ENCODE measurements around the gene IGF2BP1.
"Not testable (repeated sequence)": the region's sequence is repeated elsewhere in the genome, so short reads cannot be mapped to it uniquely, and the experiment has no call there.

IGF2BP1 gene

DNA sequence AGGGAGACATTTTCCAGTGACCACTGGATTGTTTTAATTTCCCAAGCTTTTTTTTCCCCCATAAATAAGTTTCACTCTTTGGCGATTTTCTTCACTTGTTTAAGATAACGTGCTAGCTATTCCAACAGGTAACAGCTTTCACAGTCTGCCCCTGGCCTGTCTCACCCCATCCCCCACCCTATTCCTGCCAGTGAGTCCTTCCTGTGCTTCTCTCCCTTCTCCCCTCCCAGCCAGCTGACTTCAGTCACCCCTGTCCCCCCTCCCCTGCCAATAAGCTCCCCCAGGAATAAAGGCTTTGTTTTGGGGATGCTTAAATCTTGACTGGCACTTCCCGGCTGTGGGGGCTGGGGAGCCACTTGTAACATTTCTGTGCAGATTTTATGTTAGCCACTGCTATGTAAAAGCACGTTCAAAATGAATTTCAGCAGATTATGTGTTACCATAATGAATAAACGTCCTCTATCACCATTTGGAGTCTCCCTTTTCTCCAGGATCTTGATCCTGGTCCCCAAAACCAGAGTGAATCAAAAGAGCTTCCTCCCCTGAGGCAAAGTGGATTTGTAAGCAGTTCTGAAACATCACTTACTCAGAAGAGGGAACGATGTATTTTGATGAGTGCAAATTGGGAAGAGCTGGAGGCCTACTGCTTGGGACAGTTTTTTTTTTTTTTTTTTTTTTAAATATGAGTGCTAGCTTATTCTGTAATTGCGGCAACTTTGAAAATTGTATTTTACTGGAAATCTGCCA lies 58.2 kb downstream of the IGF2BP1 start:
- no peak for DNase-seq

DNA sequence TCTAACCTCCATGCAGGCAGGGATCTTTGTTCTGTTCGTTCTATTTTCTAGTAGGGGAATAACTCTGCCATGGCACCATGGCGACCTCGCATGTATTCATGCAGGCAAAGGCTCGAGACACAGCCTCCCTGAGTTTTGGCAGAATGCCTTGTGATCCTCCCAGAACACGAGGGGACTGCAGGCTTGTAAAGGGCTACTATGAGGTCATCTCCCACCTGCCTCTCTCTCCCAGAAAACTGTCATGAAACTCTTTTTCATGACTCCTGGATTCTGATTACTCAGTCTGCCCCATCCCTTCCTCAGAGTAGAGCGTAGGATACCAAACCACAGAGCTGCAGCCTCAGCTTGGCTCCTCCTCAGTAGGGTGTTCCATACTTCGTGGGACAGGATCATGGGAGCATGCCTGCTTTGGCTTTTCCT lies 64.3 kb downstream of the IGF2BP1 start:
- DNase-seq, result no peak

DNA sequence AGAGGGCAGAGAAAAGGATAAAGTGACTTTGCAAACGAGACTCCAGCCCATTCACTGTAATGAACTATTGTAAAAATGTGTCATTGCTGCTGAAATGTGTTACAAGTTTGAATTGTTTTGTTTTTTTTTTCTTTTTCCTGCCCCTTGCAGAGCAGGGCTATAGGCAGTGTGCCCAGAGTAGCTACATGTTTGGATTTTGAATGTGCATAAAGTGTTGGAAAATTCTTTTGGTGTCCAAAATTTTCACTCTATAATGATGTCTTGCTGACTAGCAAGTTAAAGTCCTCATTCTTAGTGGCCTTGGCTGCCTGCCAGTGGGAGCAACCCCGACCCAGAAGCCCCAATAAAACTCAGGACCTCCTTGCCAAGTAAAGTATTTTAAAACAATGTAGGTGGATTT lies 66.5 kb downstream of the IGF2BP1 start:
- no peak for DNase-seq

DNA sequence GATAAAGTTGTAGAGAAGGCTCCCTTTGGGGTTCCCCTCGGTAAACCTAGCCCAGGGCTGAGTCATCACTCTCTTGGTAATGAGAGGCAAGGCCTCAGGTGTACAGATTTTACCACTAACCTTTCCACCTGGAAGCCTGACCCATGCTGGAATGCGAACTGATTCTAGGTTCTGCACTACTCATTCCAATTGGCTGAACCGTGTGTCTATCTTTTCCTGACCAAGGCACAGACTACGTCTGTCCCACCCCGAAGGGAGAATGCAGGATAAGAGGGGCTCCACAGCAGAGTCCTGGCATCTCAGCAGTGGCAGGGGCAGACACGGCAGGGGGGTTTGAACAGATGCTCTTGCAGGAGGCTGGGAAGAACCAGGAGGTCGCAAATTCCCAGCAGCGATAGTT lies 70.0 kb downstream of the IGF2BP1 start:
- no peak for DNase-seq

DNA sequence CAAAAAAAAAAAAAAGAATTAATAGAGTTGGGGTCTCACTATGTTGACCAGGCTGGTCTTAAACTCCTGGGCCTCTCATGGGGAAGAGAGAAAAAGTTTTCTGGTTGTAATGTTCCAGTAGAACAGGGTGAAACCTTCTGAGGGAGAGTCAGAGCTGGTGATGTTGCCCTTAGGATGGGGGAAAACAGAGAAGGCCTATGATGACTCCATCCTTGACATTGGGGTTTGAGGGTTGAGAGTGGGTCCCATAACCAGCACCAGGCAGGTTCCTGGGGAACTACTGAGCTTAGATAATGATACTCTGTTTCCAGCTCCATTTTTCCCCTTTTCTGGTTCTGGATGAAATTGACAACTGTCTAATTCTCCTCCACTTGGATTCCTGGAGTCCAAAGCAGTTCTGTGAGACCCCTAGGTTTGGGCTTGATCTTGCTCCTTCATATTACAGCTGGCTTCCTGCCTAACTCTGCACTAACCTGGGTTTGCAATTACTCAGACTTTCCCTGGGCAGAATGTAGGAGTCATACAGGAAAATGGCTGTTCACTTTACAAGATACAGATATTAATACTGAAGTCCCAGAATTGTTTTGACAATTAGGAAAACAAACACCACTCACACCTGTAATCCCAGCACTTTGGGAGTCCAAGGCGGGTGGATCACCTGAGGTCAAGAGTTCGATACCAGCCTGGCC lies 72.5 kb downstream of the IGF2BP1 start:
- no peak for DNase-seq

DNA sequence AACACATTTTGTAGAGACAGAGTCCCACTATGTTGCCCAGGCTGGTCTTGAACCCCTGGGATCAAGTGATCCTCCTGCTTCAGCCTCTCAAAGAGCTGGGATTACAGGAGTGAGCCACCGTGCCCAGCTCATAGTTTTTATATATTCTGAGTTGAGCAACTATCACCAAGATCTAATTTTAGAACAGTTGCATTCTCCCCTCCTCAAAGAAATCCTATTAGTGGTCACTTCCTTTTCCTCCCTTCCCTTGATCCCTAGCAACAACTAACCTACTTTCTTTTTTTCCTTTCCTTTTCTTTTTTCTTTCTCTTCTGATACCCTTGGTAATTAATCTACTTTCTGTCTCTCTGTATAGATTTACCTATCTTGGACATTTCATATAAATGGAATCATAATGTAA lies 73.9 kb downstream of the IGF2BP1 start:
- DNase-seq, result no peak

DNA sequence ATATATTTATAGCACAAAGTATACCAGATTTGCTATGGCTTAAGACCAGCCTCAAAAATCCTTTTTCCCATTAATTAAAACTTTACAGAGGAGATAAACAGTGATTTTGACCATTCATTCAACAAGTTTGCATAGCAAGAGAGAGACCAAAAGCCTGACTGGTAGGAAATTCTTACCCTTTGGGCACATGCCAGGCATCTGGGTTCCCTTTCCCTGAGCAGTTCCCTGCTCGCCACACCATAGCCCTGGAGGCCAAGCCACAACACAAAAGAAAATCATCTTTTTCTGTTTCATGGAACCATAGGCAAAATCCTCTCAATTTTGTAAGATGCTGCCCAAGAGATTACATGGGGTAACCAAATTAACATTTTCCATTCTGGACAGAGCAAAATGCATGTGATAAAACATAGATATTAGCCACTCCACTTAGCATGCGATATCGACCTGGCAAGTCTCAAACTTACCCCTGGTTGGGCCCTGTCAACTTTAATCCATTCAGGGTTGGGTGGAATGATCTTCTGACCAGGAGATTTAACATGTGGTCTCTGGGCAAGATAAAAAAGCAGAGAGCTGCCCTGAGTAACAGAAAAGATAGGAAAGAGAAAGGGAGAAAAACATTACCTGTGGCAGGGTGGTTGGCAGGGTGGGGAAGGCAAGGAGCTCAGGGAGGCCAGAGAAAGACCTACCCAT lies 77.8 kb downstream of the IGF2BP1 start:
- no peak for DNase-seq

DNA sequence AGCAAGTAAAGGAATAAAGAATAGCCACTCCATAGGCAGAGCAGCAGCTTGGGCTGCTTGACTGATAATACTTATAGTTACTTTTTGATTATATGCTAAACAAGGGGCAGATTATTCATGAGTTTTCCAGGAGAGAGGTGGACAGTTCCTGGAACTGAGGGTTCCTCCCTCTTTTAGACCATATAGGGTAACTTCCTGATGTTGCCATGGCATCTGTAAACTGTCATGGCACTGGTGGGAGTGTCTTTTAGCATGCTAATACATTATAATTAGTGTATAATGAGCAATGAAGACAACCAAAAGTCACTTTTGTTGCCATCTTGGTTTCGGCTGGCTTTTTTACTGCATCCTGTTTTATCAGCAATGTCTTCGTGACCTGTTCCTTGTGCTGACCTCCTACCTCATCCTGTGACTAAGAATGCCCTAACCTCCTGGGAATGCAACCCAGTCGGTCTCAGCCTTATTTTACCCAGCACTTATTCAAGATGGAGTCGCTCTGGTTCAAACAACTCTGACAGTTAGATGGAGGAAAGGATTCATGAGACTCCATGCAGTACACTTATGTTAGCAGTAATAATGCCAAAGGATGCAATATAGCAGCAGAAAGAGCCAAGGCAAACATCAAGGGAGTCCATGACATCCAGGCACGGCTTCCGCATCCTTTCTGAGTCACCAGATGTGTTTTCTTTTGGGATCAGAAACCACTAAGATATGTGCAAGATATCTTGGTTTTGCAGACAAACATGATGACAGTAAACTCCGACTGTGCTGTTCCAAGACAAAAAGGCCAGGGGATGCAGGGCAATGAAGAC lies 79.6 kb downstream of the IGF2BP1 start:
- peak; percentile 35 for DNase-seq

DNA sequence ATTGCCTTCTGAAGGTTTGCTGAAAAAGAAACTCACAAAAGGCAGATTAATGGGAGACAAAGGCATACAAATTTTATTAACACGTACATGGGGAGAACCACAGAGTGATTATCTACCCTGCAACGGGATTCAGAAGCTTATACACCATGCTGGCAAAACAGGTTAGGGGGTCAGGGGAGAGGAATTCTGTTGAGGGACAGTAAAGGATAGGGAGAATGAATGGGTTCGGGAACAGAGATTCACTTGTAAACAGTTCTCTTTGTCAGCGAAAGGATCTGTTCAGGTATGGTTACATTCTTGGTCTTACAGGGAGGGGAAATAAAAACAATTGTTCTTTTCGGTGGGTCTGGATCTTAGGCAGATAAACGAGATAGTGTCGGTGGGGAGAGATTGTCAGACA lies 81.1 kb downstream of the IGF2BP1 start:
- no peak for DNase-seq

DNA sequence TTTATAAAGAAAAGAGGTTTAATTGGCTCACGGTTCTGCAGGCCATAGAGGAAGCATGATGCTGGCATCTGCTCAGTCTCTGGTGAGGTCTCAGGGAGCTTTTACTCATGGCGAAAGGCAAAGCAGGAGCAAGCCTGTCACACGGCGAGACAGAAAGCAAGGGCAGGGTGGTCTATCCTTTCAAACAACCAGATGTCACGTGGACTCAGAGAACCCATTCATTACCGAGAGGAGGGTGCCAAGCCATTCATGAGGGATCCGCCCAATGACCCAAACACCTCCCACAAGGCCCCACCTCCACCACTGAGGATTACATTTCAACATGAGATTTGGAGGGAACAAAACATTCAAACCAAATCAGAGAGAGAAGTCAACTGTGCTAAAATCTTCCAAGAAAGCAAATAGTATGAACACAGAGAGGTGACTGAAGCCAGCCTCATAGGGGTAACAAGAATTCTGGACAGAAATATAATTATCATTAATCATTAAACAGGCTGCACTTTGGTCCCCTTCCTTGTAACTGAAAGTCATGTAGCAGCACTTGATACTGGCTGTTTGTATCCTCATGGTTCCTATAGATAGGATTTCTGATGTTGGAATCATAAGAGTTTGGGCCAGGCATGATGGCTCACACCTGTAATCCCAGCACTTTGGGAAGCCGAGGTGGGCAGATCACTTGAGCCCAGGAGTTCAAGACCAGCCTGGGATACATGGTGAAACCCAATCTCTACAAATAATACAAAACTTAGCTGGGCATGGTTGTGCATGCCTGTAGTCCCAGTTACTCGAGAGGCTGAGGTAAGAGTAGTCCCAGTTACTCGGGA lies 82.9 kb downstream of the IGF2BP1 start:
- no peak for DNase-seq

DNA sequence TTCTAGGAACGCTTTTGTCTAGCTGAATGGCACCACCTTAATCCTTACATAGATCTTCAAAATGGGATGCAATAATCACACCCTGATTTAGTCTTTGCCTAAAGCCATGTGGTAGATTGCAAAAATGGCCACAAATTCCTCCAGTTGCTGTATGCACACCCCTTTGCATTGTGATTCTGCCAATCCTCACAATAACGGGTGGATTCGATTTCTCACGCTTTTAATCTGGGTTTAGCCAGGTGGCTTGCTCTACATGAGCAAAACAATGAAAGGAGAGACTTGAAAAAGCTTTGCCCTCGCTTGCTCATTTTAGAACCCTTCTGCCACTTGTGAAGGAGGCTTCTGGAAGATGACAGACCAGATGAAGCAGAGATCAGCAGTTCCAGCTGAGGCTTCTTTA lies 85.0 kb downstream of the IGF2BP1 start:
- no peak for DNase-seq

DNA sequence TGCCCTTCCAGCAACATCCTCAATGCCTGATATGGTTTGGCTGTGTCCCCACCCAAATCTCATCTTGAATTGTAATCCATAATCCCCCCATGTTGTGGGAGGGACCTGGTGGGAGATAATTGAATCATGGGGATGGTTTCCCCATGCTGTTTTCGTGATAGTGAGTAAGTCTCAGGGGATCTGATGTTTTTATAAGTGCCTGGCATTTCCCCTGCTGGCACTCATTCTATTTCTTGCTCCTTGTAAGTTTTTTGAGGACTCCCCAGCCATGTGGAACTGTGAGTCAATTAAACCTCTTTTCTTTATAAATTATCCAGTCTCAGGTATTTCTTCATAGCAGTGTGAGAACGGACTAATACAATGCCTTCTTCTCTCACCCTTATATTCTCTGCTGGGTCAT lies 87.9 kb downstream of the IGF2BP1 start:
- DNase-seq, result not testable (repeated sequence)

DNA sequence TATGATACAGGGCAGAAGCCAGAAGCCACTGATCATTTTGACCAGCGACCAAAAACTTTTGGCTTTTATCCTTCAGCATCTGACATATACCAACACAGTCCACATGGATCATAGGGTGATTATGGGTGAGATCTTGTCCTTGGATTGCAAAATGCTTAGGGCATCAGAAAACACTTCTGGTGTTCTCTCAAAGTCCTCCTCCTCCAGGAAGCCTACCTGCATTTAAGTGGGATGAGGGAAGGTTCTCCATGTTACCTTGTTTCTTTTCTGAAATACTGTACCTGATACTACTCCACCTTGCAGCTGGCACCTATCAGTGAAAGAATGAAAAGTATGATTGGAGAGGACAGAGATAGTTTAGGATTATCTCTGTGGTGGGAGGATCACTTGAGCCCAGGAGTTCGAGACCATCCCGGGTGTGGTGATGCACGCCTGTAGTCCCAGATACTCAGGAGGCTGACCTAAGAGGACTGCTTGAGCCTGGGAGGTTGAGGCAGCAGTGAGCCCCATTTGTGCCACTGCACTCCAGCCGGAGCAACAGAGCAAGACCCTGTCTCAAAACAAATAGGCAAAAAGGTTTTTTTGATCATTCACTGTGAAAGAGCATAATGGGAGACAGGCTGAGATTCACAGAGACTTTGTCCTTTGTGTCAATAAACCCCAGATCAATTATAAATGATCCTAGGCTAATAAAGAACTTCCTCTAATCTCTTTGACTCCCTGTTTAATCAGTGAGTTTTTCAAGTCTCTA lies 88.6 kb downstream of the IGF2BP1 start:
- no peak for DNase-seq

DNA sequence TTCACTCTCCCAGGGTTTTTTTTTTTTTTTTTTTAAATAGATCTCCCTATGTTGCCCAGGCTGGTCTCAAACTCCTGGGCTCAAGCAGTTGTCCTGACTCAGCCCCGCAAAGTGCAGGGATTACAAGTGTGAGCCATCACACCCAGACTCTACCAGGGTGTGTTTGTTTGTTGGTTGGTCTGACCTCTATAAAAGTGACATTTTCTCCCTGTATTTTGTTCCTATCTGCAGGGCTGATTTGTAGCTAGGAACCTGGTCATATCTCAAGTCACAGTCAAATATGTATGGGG lies 89.1 kb downstream of the IGF2BP1 start:
- no peak for DNase-seq

DNA sequence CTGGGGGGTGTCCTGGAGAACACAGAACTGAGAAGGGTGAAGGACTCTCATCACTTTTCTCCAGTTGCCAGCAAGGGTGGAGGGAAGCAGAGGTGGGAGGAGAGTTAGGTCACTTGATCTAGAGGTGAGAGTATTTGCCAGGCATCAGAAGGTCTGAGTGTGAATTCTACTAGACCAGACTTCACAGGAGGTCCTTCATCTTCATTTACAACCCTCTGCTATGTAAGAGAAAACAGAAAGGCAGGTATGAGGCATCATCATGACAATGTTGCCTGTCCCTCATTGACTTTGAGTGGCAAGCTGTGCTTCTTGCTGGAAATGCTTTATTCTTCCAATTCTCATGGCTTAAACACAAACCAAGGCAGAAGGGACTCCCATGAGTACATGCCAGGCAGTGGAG lies 89.5 kb downstream of the IGF2BP1 start:
- DNase-seq, result no peak

DNA sequence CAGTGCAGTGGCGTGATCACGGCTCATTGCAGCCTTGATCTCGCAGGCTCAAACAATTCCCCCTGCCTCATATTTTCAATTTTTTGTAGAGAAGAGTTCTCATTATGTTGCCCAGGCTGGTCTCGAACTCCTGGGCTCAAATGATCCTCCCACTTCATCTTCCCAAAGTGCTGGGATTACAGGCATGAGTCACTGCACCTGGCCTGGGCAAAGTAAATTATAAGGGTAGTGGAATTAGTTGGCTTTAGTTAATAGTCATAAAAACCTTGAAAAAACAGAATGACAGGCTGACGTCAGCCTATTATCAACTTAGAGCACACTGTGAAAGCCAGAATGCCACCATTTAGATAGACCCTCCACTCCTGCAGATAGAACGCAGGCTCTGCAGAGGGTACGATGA lies 91.9 kb downstream of the IGF2BP1 start:
- DNase-seq, result no peak

DNA sequence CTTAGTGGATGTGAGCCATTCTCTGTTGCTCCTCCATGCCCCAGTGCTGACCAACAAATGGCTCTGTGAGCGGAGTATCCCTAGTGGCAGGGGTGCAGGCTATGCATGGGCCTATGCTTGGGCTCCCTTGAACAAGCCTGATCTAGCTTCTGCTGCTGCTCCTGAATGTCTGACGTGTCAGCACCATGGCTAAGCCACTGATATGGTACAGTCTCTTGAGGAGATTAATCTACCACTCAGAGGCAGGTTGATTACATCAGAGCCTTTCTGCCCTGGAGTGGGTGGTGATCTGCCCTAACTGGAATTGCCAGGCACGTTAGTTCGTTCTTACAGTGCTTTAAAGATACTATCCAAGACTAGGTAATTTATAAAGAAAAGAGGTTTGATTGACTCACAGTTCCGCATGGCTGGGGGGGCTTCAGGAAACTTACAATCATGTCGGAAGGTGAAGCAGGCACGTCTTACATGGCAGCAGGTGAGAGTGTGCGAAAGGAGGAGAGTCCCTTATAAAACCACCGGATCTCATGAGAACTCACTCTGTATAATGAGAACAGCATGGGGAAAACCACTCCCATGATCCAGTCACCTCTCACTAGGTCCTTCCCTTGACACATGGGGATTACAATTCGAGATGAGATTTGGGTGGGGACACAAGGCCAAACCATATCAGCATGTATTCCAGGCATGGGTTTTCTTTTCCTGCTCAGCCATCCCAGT lies 93.9 kb downstream of the IGF2BP1 start:
- DNase-seq, result no peak

DNA sequence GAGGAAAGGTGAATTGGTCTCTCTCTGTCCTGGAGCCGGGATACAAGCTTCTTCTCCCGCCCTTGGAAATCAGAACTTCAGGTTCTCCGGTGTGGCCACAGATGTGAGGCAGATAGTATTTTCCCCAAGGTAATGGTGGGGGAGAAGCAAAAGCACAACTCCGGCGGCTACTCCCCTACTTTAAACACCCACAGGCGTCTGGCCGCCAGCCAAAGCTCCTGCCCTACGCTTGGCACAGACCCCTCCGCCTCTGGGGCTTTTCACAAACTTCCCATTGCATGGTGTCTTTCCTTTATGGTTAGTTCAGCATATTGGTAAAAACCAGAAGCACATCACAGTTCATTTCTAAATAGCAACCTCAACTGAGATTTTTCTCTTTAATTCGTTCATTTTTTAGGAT lies 95.9 kb downstream of the IGF2BP1 start:
- DNase-seq, result no peak

DNA sequence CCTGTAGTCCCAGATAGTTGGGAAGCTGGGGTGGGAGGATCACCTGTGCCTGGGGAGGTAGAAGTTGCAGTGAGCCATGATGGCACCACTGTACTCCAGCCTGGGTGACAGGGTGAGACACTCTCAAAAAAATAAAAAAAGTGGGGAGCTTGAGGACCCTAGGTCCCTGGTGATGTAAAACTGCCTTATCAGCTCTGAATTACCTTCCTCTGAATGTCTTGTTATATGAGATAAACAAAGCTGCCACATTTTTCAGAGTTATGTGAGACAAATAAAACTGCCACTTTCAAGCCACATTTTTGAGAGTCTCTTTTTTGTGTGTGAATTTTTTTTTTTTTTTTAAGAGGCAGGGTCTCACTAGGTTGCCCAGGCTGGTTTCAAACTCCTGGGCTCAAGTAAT lies 103.4 kb downstream of the IGF2BP1 start:
- DNase-seq, result no peak

DNA sequence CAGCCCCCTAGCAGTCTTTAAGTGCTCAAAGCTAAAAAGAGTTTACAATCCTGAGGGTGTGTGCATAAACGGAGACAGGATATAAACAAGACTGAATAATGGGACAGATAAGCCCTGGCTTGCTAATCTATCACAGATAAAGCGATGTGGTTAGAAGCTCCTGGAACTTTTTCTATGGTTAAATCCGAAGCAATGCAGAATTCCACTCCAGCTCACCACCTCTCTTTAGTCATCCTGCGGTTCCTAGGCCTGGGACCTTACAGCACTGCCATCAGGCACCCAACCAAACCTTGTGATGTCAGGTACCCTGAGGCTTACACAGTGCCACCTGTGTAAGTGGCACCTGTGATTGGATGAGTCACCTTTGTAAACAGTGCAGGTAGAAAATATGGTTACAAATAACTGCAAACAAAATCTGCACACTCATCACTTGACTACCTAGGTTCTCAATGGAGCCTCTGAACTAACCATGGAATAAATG lies 103.9 kb downstream of the IGF2BP1 start:
- no peak for DNase-seq

DNA sequence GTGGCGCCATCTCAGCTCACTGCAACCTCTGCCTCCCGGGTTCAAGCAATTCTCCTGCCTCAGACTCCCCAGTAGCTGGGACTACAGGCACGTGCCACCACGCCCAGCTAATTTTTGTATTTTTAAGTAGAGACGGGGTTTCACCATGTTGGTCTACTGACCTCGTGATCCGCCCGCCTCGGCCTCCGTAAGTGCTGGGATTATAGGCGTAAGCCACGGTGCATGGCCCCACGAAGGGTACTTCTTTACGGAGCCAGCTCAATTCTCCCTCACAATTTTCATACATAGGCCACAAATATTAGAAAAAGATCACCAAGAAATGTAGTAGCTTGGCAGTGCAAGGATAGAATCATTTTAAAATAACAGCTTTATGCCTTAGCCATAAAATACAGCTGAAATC lies 106.2 kb downstream of the IGF2BP1 start:
- DNase-seq, result not testable (repeated sequence)
